Mesendoderm (in vitro differentiated cells): Measurements from ENCODE around the gene WDR18.

Experiments used
- DNase-seq: peaks from one replicate; pipeline ENCODE4 v3.0.0; 2013
- H2AK5ac ChIP-seq: 2 replicates; pipeline ENCODE4 v1.6.1; 2013; ENCODE audit warnings: low read length, inconsistent platforms
- H2BK120ac ChIP-seq: 2 replicates; pipeline ENCODE4 v1.6.1; 2013; ENCODE audit warnings: low read depth, mild to moderate bottlenecking, low read length, moderate library complexity, mixed read lengths
- H2BK15ac ChIP-seq: replicated peaks from 2 replicates; pipeline ENCODE4 v1.6.1; 2013; ENCODE audit warnings: low read depth, mild to moderate bottlenecking, moderate library complexity
- H2BK5ac ChIP-seq: 2 replicates; pipeline ENCODE4 v1.6.1; 2013; ENCODE audit warnings: low read length, inconsistent platforms
- H3K18ac ChIP-seq: 2 replicates; pipeline ENCODE4 v1.6.1; 2013; ENCODE audit warnings: mild to moderate bottlenecking, low read length, mixed read lengths
- H3K23ac ChIP-seq: one replicate; pipeline ENCODE4 v1.6.1; 2013; ENCODE audit warnings: low read length
- H3K27ac ChIP-seq: 2 replicates; pipeline ENCODE4 v1.5.1; 2013; ENCODE audit warnings: low read depth, mild to moderate bottlenecking, inconsistent platforms, low read length, moderate library complexity
- H3K27me3 ChIP-seq: 2 replicates; pipeline ENCODE4 v1.6.1; 2013; ENCODE audit warnings: low read length, control low read depth, mild to moderate bottlenecking, inconsistent platforms; ENCODE audit not compliant: insufficient read depth, poor library complexity
- H3K36me3 ChIP-seq: 2 replicates; pipeline ENCODE4 v1.6.1; 2013; ENCODE audit warnings: low read length, inconsistent platforms; ENCODE audit not compliant: control insufficient read depth, insufficient read depth
- H3K4ac ChIP-seq: one replicate; pipeline ENCODE4 v1.6.1; 2013; ENCODE audit warnings: low read depth, mild to moderate bottlenecking, low read length, moderate library complexity
- H3K4me1 ChIP-seq: 2 replicates; pipeline ENCODE4 v1.6.1; 2013; ENCODE audit warnings: low read depth, low read length, inconsistent platforms; ENCODE audit not compliant: control insufficient read depth
- H3K4me2 ChIP-seq: 2 replicates; pipeline ENCODE4 v1.6.1; 2013; ENCODE audit warnings: low read length
- H3K4me3 ChIP-seq: 2 replicates; pipeline ENCODE4 v1.5.1; 2013; ENCODE audit warnings: mild to moderate bottlenecking, low read length
- H3K56ac ChIP-seq: one replicate; pipeline ENCODE4 v1.6.1; 2013; ENCODE audit warnings: low read length
- H3K79me1 ChIP-seq: 2 replicates; pipeline ENCODE4 v1.6.1; 2013; ENCODE audit warnings: low read length, inconsistent platforms
- H3K79me2 ChIP-seq: 2 replicates; pipeline ENCODE4 v1.6.1; 2013; ENCODE audit warnings: mild to moderate bottlenecking, low read length; ENCODE audit not compliant: control insufficient read depth, insufficient read depth
- H3K9ac ChIP-seq: 2 replicates; pipeline ENCODE4 v1.6.1; 2013; ENCODE audit warnings: low read length, inconsistent platforms
- H4K5ac ChIP-seq: one replicate; pipeline ENCODE4 v1.6.1; 2013; ENCODE audit warnings: low read length
- H4K8ac ChIP-seq: one replicate; pipeline ENCODE4 v1.6.1; 2013; ENCODE audit warnings: low read depth, mild to moderate bottlenecking, control low read depth, low read length, moderate library complexity
- WGBS: extraction: QIAGEN DNeasy Blood & Tissue Kit; methylation state at CpG from one replicate; pipeline ENCODE4 v1.1.7; 2013; ENCODE audit warnings: low lambda C conversion rate, missing lambda C conversion rate; ENCODE audit not compliant: insufficient coverage; ENCODE audit errors: extremely low coverage; 5-methylcytosine and 5-hydroxymethylcytosine counted together

Gene WDR18

DNA sequence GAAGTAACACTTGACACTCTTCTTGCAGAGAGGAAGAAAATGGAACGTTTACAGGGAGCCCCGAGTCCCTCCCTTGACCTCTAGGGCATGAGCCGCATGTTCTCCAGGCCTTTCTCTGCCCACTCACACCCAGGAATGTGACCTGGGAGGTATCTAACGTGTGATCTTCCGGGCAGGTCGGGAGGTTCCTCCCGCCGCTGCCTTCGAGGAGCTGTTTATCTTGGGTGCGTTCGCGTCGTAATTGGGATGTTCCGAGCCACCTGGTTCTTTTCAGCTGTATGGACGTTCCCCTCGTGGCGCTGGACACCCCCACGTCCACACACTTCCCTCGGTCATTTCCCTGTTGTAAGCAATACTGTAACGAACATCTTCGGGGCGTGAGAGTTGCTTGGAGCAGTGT, 44.7 kb upstream of the WDR18 start:
- no peaks in the 10 kb centered on the region for H3K4me1 ChIP-seq
- peaks cover 65% of the 10 kb centered on the region for H3K79me2 ChIP-seq
- H2AK5ac ChIP-seq = no peak overlapping the region
- no peak overlapping the region for H2BK120ac ChIP-seq
- no peak overlapping the region for H2BK15ac ChIP-seq
- H3K36me3 ChIP-seq = peaks cover 13% of the 10 kb centered on the region
- no peak overlapping the region for H3K18ac ChIP-seq
- H2BK5ac ChIP-seq = no peak overlapping the region
- no peak overlapping the region for H3K9ac ChIP-seq
- H3K56ac ChIP-seq = no peak overlapping the region
- H3K23ac ChIP-seq = no peak overlapping the region
- DNase-seq = no peak
- no peak overlapping the region for H4K8ac ChIP-seq
- peaks cover 8% of the 10 kb centered on the region for H3K79me1 ChIP-seq
- H3K4ac ChIP-seq = no peak overlapping the region
- H3K27ac ChIP-seq = no peak overlapping the region
- H4K5ac ChIP-seq = no peak overlapping the region
- no peak overlapping the region for H3K4me2 ChIP-seq
- H3K4me3 ChIP-seq = no peak overlapping the region
- no CpG with 5 or more reads among the region's 22 CpGs for WGBS
- H3K27me3 ChIP-seq = no peaks in the 10 kb centered on the region

DNA sequence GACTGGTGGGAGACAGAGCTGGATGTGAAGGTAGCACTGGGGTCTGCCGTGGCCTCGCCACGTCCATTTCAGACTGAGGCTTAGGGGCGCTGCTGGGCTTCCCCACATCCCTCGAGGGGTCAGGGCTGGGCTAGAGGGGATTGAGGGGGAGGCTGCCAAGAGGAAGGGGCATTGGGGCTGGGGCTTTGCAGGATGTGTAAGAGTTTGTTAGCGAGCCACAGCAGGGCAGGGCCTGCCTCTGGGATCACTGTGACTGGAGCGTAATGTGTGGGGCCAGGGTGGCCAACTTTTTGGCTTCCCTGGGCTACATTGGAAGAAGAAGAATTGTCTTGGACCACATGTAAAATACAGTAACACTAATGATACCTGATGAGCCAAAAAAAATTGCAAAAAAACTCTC, 44.2 kb upstream of the WDR18 start:
- H2BK15ac ChIP-seq = no peak overlapping the region
- peaks cover 13% of the 10 kb centered on the region for H3K36me3 ChIP-seq
- H2BK5ac ChIP-seq = no peak overlapping the region
- H3K4ac ChIP-seq = no peak overlapping the region
- no peak overlapping the region for H3K56ac ChIP-seq
- no peak overlapping the region for H3K4me2 ChIP-seq
- H2AK5ac ChIP-seq = no peak overlapping the region
- H3K27me3 ChIP-seq = no peaks in the 10 kb centered on the region
- no peak overlapping the region for H4K8ac ChIP-seq
- H3K18ac ChIP-seq = no peak overlapping the region
- H3K27ac ChIP-seq = no peak overlapping the region
- H3K4me3 ChIP-seq = no peak overlapping the region
- H4K5ac ChIP-seq = no peak overlapping the region
- H3K79me2 ChIP-seq = peaks cover 65% of the 10 kb centered on the region
- no peak overlapping the region for H3K23ac ChIP-seq
- H2BK120ac ChIP-seq = no peak overlapping the region
- H3K79me1 ChIP-seq = peaks cover 10% of the 10 kb centered on the region
- H3K4me1 ChIP-seq = no peaks in the 10 kb centered on the region
- H3K9ac ChIP-seq = no peak overlapping the region
- no peak for DNase-seq
- WGBS = no CpG with 5 or more reads among the region's 7 CpGs

DNA sequence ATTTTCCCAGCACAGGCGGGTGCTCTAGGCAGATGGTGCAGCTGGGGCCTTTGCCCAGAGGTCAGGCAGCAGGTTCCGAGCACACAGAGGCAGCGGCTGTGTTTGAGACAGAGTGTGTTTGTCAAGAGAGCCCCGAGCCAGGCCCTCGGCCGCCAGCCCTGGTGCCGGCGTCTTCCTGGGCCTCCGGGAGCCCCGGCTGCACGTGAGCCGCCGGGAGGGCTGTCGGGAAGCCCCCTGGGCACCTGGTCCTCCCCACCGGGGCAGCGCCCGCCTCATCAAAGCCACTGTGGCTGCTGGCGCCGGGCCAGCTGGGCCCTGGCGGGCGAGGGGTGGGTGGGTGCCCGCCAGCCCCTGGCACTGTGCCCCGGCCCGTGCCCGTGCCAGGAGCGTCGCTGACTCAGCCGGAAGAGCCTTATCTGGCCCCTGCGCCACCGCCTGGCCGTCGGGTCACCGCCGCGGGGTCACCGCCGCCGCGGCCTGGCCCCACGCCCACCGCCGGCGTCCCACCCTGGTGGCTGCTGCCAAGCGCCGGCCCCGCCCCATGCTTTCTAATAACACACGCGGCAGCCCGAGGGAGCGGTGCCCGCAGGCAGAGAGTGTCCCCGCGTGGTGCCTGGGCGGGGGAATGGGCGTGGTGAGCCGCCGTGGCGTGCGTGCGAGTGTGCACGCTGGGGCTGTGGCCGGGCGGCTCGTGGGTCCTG, 43.4 kb upstream of the WDR18 start:
- Histone ChIP-seq H3K23ac (no peak overlapping the region), H3K27me3 (no peaks in the 10 kb centered on the region), H2AK5ac (no peak overlapping the region), H3K79me1 (peaks cover 15% of the 10 kb centered on the region), H2BK120ac (no peak overlapping the region), H3K4me1 (no peaks in the 10 kb centered on the region), H3K4me2 (no peak overlapping the region), H2BK5ac (no peak overlapping the region), H3K79me2 (peaks cover 68% of the 10 kb centered on the region), H3K4ac (no peak overlapping the region), H3K56ac (no peak overlapping the region), H2BK15ac (no peak overlapping the region), H4K5ac (no peak overlapping the region), H3K18ac (no peak overlapping the region), H3K27ac (no peak overlapping the region), H4K8ac (no peak overlapping the region), H3K9ac (no peak overlapping the region), H3K36me3 (peaks cover 12% of the 10 kb centered on the region), H3K4me3 (no peak overlapping the region)
- no peak for DNase-seq
- no CpG with 5 or more reads among the region's 64 CpGs for WGBS

DNA sequence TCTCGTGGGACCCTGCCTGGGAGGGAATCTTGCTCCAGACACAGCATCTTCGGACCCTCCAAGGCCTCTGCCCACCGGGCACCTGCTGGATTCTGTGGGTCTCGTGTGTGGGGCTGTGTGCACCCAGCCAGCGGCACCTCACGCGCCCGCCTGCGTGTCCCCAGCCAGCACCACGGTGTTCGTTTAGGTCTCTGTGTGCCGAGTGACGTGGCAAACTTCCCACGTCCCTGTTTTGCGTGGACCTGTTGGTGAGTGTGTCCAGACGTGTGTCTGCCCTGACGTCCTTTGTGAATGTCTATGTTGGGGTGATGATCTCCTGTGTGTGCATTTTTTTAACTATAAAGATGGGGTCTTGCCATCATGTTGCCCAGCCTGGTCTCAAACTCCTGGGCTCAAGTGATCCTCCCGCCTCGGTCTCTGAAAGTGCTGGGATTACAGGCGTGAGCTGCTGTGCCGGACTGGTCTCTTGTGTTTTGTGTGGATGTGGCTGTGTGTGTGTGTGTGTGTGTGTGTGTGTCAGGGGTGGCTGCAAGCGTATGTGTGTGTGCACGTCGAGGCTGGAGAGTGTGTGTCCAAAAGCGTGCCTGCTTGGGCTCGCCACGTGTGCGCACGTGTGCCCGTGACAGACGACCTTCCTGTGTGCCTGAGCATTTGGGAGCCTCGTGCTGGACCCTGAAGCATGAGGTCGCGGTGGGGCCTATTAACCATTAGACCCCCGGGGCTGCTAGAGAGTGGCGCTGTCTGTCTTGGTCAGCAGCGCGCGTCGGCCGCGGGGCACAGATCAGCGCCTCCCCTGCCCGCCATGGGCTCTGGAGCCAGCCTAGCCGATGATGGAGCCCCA, 42.6 kb upstream of the WDR18 start:
- no peak overlapping the region for H2AK5ac ChIP-seq
- no CpG with 5 or more reads among the region's 45 CpGs for WGBS
- no peak for DNase-seq
- no peak overlapping the region for H3K4me2 ChIP-seq
- H3K56ac ChIP-seq = no peak overlapping the region
- H3K4me3 ChIP-seq = no peak overlapping the region
- peaks cover 12% of the 10 kb centered on the region for H3K36me3 ChIP-seq
- no peak overlapping the region for H2BK5ac ChIP-seq
- H3K23ac ChIP-seq = no peak overlapping the region
- peaks cover 64% of the 10 kb centered on the region for H3K79me2 ChIP-seq
- H3K79me1 ChIP-seq = peaks cover 16% of the 10 kb centered on the region
- H2BK120ac ChIP-seq = no peak overlapping the region
- H2BK15ac ChIP-seq = no peak overlapping the region
- H4K8ac ChIP-seq = no peak overlapping the region
- H3K27ac ChIP-seq = no peak overlapping the region
- no peak overlapping the region for H3K9ac ChIP-seq
- no peak overlapping the region for H3K18ac ChIP-seq
- no peak overlapping the region for H4K5ac ChIP-seq
- H3K4ac ChIP-seq = no peak overlapping the region
- H3K27me3 ChIP-seq = no peaks in the 10 kb centered on the region
- no peaks in the 10 kb centered on the region for H3K4me1 ChIP-seq

DNA sequence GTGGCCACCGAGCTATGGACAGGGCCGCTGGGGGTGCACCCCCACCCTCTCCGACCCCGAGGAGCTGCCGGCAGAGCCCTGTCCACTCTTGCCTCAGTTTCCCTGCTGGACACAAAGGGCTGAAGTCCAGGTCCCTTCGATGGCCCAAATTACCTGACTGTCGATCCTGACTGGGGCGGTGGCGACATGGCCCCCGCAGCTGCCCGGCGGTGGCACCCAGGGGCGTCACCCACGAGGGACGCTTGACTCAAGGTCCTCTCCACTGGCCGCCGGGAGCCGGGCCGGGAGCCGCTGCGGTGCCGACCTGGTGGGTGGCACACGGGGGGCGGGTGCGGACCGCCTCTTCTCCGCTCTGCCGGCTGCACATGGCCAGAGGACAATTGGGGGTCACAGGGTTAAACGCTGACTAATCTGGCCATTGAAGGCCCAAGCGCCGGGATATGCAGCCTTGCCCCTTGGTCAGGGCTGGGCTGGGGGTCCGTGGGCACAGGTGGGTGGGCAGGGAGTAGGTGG, 42.0 kb upstream of the WDR18 start:
- H2AK5ac ChIP-seq = no peak overlapping the region
- no CpG with 5 or more reads among the region's 32 CpGs for WGBS
- no peak overlapping the region for H3K9ac ChIP-seq
- no peak overlapping the region for H2BK15ac ChIP-seq
- peaks cover 17% of the 10 kb centered on the region for H3K79me1 ChIP-seq
- no peak overlapping the region for H4K5ac ChIP-seq
- no peak overlapping the region for H2BK5ac ChIP-seq
- H4K8ac ChIP-seq = no peak overlapping the region
- DNase-seq = no peak
- no peak overlapping the region for H3K4me2 ChIP-seq
- no peak overlapping the region for H3K4ac ChIP-seq
- peaks cover 63% of the 10 kb centered on the region for H3K79me2 ChIP-seq
- H3K27me3 ChIP-seq = no peaks in the 10 kb centered on the region
- no peak overlapping the region for H3K23ac ChIP-seq
- H2BK120ac ChIP-seq = no peak overlapping the region
- peaks cover 11% of the 10 kb centered on the region for H3K36me3 ChIP-seq
- no peak overlapping the region for H3K18ac ChIP-seq
- no peaks in the 10 kb centered on the region for H3K4me1 ChIP-seq
- H3K4me3 ChIP-seq = no peak overlapping the region
- H3K27ac ChIP-seq = no peak overlapping the region
- H3K56ac ChIP-seq = no peak overlapping the region
